Chondrocyte (in vitro differentiated cells): ENCODE measurements around the gene P2RX6. TPM values are rescaled to one million over a fixed set of nuclear protein-coding genes. Genes with fewer than 3 reads are reported as not detected.

Experiments
- DNase-seq: peaks from one replicate; pipeline ENCODE4 v3.0.0; 2021; ENCODE audit warnings: mixed read lengths, low spot score
- H3K27ac Mint-ChIP-seq: one replicate; pipeline ENCODE4 v1.8.0; 2021; ENCODE audit warnings: mild to moderate bottlenecking, moderate library complexity, mixed read lengths; ENCODE audit not compliant: unreplicated experiment
- H3K27me3 Mint-ChIP-seq: 2 replicates; pipeline ENCODE4 v1.8.0; 2021; ENCODE audit warnings: low read depth, mixed read lengths
- H3K36me3 Mint-ChIP-seq: 2 replicates; pipeline ENCODE4 v1.8.0; 2021; ENCODE audit warnings: low read depth, mixed read lengths
- H3K4me1 Mint-ChIP-seq: 2 replicates; pipeline ENCODE4 v1.8.0; 2021; ENCODE audit warnings: low read depth, mild to moderate bottlenecking, mixed read lengths
- H3K4me3 Mint-ChIP-seq: one replicate; pipeline ENCODE4 v1.8.0; 2021; ENCODE audit warnings: mild to moderate bottlenecking, moderate library complexity, mixed read lengths; ENCODE audit not compliant: unreplicated experiment
- H3K9me3 Mint-ChIP-seq: 2 replicates; pipeline ENCODE4 v1.8.0; 2021; ENCODE audit warnings: low read depth, mixed read lengths
- total RNA-seq: library from RNA; stranded (reverse); gene quantifications from 3 replicates; pipeline ENCODE4 v1.2.1, GENCODE V29; 2021
- TF ChIP-seq, protein P1 (sequence below): fragments of 200-600 bp; sonication (generic); IDR thresholded peaks from 2 replicates; pipeline ENCODE4 v1.5.0; 2021; ENCODE audit warnings: antibody characterized with exemption, mild to moderate bottlenecking, moderate library complexity

P2RX6 gene
- total RNA-seq, 1 donor from 2014 or later = 2.1 TPM

- no peak overlapping the region for H3K27ac Mint-ChIP-seq
These were observed 27.6 kb upstream of the P2RX6 start for GRCh38 chr22:20987375-20987774.

DNA sequence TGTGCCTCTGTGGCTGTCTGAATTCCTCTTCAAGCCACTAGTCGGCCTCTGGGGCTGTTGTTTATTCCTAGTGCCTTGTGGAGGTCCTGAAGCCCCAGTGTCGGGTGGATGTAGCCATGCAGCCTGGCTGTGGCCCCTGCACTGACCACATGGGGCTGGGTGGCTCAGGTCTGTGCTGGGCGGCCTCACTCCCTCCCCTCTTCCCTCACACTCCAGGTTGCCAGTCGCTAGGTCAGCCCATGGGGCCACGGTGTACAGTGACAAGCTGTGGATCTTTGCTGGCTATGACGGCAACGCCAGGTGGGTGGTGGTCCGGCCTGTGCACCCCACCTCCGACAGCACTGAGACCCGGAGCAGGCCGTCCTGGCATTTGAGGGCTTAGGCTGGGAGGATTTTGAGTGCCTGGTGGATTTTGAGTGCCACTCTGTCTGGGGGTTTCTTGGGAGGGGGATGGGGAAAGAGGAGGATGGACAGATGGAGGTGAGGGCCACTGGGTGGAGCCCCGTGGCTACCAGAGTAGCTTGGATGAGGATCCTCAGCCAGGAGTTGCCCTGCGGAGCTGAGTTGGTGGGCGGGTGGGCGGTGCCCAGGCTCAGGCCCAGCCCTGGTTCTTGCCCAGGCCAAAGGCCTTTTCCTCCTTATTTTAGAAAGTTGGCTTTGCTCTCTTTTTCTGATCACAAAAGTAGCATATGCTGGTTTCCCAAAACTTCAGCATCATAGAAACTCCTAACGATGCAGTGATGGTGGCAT lies 26.2 kb upstream of the P2RX6 start:
- Mint-ChIP-seq H3K27me3 (no peaks in the 10 kb centered on the region), H3K4me1 (peaks cover 5% of the 10 kb centered on the region), H3K36me3 (peaks cover 9% of the 10 kb centered on the region), H3K4me3 (no peak overlapping the region), H3K9me3 (no peaks in the 10 kb centered on the region), H3K27ac (no peak overlapping the region)
- DNase-seq = peak; percentile 87
- TF ChIP-seq, protein P1, sequence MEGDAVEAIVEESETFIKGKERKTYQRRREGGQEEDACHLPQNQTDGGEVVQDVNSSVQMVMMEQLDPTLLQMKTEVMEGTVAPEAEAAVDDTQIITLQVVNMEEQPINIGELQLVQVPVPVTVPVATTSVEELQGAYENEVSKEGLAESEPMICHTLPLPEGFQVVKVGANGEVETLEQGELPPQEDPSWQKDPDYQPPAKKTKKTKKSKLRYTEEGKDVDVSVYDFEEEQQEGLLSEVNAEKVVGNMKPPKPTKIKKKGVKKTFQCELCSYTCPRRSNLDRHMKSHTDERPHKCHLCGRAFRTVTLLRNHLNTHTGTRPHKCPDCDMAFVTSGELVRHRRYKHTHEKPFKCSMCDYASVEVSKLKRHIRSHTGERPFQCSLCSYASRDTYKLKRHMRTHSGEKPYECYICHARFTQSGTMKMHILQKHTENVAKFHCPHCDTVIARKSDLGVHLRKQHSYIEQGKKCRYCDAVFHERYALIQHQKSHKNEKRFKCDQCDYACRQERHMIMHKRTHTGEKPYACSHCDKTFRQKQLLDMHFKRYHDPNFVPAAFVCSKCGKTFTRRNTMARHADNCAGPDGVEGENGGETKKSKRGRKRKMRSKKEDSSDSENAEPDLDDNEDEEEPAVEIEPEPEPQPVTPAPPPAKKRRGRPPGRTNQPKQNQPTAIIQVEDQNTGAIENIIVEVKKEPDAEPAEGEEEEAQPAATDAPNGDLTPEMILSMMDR = no peak

More at GRCh38 chr22:20987375-20987774, 27.6 kb upstream of the P2RX6 start:
- H3K27me3 Mint-ChIP-seq = no peaks in the 10 kb centered on the region
- TF ChIP-seq, protein P1 = no peak
- peaks cover 18% of the 10 kb centered on the region for H3K4me1 Mint-ChIP-seq
- no peak for DNase-seq
- no peak overlapping the region for H3K4me3 Mint-ChIP-seq
- peaks cover 10% of the 10 kb centered on the region for H3K36me3 Mint-ChIP-seq
- no peaks in the 10 kb centered on the region for H3K9me3 Mint-ChIP-seq

DNA sequence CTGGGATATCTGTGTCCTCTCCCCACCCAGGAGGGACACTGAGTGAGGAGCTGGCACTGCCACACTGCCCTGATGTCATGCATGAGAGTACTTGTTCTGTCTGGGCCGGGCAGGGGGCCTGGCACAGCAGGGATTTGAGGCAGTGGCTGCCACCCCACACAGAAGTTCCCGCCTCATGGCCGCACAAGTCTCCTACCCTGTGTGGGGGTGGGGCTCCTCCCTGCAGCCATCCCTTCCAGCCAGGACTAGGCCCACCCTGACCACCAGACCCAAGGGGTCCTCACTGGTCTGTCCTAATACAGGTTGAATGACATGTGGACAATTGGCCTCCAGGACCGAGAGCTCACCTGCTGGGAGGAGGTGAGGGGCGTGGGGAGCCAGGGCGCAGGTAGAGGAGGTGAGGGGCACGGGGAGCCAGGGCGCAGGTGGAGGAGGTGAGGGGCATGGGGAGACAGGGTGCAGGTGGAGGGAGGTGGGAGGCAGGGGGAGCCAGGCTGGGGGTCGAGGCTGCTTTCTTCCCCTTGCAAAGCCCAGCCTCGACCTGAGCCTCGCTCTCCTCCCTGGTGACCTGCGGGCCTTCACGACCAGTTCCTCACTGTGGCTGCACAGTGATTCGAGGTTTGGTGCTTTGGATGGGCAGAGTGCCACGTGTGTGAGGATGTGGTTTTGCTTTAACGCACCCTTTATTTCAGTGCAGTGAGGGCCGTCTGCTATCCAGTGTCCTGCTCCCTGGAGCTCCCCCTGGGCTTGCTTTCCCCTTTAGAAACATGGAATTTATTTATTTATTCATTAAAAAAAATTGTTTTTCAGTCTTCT lies 25.4 kb upstream of the P2RX6 start:
- H3K36me3 Mint-ChIP-seq = peaks cover 7% of the 10 kb centered on the region
- DNase-seq = no peak
- H3K4me3 Mint-ChIP-seq = no peak overlapping the region
- no peaks in the 10 kb centered on the region for H3K27me3 Mint-ChIP-seq
- no peaks in the 10 kb centered on the region for H3K4me1 Mint-ChIP-seq
- H3K27ac Mint-ChIP-seq = no peak overlapping the region
- TF ChIP-seq, protein P1 = no peak
- H3K9me3 Mint-ChIP-seq = no peaks in the 10 kb centered on the region

DNA sequence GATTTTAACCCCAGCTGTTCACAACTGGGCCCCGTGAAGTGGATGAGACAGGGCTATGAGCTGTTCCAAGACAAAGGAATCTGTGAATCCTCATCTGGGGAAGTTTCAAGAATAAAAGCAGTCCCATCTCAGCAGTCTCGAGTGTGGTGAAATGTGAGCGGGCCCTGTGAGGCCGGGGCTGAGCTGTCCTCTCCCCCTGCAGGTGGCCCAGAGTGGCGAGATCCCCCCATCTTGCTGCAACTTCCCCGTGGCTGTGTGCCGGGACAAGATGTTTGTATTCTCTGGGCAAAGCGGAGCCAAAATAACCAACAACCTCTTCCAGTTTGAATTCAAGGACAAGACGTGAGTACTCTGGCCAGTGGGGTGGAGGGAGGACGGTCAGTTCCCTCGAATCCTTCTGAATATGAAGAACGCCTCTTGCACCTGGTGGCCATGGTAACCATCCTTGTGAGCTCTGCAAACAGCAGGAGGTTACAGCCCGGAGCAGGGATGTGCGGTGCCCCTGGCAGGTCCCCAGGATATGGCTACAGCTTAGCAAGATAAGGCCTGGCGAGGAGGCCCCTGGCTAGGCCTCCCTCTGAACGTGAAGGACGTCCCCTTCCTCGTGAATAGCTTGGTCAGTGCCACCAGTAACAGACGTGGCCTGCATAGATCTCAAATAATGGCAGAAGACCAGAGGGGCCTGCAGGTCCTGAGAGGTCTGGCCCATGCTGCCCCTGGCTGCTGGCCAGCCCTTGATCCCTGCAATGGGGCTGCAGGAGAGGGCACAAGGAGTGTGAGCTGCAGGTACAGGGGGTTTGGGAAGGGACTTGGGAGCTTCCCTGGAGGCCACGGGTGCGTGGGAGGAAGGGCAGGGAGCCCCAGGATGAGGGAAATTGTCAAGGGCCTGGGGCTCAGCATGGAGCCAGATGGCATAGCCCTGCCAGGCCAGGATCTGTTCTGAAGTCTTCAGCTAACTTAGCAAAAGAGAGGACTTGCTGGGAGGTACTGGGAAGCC lies 24.5 kb upstream of the P2RX6 start:
- Mint-ChIP-seq H3K9me3 (no peaks in the 10 kb centered on the region), H3K27ac (no peak overlapping the region), H3K4me1 (no peaks in the 10 kb centered on the region), H3K4me3 (no peak overlapping the region), H3K36me3 (peaks cover 7% of the 10 kb centered on the region), H3K27me3 (no peaks in the 10 kb centered on the region)
- TF ChIP-seq, protein P1 = no peak
- no peak for DNase-seq
